ENCODE measurements around the gene HERC3.

HERC3 gene

DNA sequence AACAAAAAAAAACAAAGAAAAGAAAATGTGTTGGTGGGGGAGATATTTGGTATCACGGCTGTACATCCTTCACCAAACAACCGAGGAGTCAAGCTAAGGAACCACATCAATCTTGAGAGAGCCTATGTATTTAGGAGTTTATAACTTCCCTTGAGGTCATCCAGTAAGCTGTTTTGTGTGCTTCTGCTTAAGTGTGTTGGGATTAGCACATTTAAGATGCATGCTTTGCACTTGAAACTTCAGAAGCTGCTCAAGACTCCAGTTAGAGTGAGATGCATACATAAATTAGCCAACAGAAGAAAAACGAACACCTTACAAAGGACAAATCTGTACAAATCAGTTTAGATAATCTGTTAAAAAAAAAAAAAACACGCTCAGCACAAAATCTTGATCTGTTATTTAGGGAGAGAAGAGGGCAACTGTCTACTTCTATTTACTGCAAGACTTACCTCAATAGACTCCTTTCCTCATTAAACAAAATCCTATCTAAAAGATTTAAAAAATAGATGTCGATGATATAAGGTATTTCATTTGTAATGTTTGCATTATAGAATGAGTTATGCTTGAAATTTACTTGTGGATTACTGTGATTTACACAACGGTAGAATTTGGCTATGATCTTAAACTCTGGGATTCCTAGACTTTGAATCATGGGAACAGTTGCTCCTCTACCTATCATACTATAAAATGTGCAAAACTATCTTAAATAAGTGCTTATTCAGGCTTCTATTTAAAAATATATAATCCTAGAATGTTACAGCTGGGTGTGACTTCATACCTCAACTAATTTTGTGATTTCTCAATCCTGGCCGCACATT, 159.2 kb downstream of the HERC3 start:
- no peak overlapping the region for H3K27ac ChIP-seq (ENCODE audit: low read depth, low read length, poor library complexity, severe bottlenecking)
- no peaks in the 10 kb centered on the region for H3K4me1 ChIP-seq (ENCODE audit: insufficient read depth, low read length, severe bottlenecking)
- no peaks in the 10 kb centered on the region for H3K79me2 ChIP-seq (ENCODE audit: insufficient read depth, low read length)
- H3K27me3 ChIP-seq (ENCODE audit: insufficient read depth, low read length) = peaks cover 9% of the 10 kb centered on the region
- H3K4me2 ChIP-seq (ENCODE audit: low read length) = no peak overlapping the region
- H4K20me1 ChIP-seq (ENCODE audit: insufficient read depth, low read length) = no peaks in the 10 kb centered on the region
- H3K9ac ChIP-seq (ENCODE audit: low read length) = no peak overlapping the region
- H3K4me3 ChIP-seq (ENCODE audit: low read depth, low read length, poor library complexity, severe bottlenecking) = no peak overlapping the region
- no peaks in the 10 kb centered on the region for H3F3A ChIP-seq (ENCODE audit: insufficient read depth, low read length)
- no peaks in the 10 kb centered on the region for H3K9me2 ChIP-seq (ENCODE audit: low read depth, low read length)
- no peaks in the 10 kb centered on the region for H3K9me3 ChIP-seq (ENCODE audit: low read length)
- H2AFZ ChIP-seq (ENCODE audit: low read length) = no peak overlapping the region
- H3K36me3 ChIP-seq (ENCODE audit: insufficient read depth, low read length) = no peaks in the 10 kb centered on the region
- TF ChIP-seq EZH2 (IDR thresholded peaks at IDR 0.05; ENCODE audit: borderline replicate concordance, low read length) (no peak), CTCF (IDR thresholded peaks at IDR 0.05; ENCODE audit: low read length) (no peak)

DNA sequence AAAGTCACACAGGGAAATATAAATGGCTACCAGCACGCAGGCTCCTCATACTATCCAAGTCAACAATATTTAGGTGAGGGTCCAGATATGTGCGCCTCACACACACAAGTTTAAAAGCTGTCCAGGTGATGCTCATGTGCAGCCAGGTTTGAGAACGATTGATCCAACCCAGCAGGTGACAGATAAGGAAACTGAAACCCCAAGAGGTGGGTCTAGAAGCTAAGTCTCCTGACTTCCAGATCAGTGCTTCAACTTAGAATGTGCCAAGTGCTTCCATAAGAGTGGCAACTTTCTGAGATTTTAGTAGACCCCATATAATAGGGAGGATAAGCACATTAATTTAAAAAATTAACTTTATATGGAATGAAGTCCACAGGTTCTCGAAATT, 159.8 kb downstream of the HERC3 start:
- Histone ChIP-seq H3K4me3 (ENCODE audit: low read depth, low read length, poor library complexity, severe bottlenecking) (no peak overlapping the region), H4K20me1 (ENCODE audit: insufficient read depth, low read length) (no peaks in the 10 kb centered on the region), H3K27me3 (ENCODE audit: insufficient read depth, low read length) (peaks cover 9% of the 10 kb centered on the region), H3F3A (ENCODE audit: insufficient read depth, low read length) (no peaks in the 10 kb centered on the region), H3K9ac (ENCODE audit: low read length) (no peak overlapping the region), H3K4me1 (ENCODE audit: insufficient read depth, low read length, severe bottlenecking) (no peaks in the 10 kb centered on the region), H3K79me2 (ENCODE audit: insufficient read depth, low read length) (no peaks in the 10 kb centered on the region), H3K4me2 (ENCODE audit: low read length) (no peak overlapping the region), H3K9me3 (ENCODE audit: low read length) (no peaks in the 10 kb centered on the region), H3K9me2 (ENCODE audit: low read depth, low read length) (no peaks in the 10 kb centered on the region), H3K27ac (ENCODE audit: low read depth, low read length, poor library complexity, severe bottlenecking) (no peak overlapping the region), H2AFZ (ENCODE audit: low read length) (no peak overlapping the region), H3K36me3 (ENCODE audit: insufficient read depth, low read length) (no peaks in the 10 kb centered on the region)
- TF ChIP-seq EZH2 (IDR thresholded peaks at IDR 0.05; ENCODE audit: borderline replicate concordance, low read length) (no peak), CTCF (IDR thresholded peaks at IDR 0.05; ENCODE audit: low read length) (no peak)

- Histone ChIP-seq H3K4me2 (ENCODE audit: low read length) (no peak overlapping the region), H3K27me3 (ENCODE audit: insufficient read depth, low read length) (peaks cover 9% of the 10 kb centered on the region), H3F3A (ENCODE audit: insufficient read depth, low read length) (no peaks in the 10 kb centered on the region), H3K4me1 (ENCODE audit: insufficient read depth, low read length, severe bottlenecking) (no peaks in the 10 kb centered on the region), H4K20me1 (ENCODE audit: insufficient read depth, low read length) (no peaks in the 10 kb centered on the region), H3K9me3 (ENCODE audit: low read length) (no peaks in the 10 kb centered on the region), H3K36me3 (ENCODE audit: insufficient read depth, low read length) (no peaks in the 10 kb centered on the region), H3K79me2 (ENCODE audit: insufficient read depth, low read length) (no peaks in the 10 kb centered on the region), H3K27ac (ENCODE audit: low read depth, low read length, poor library complexity, severe bottlenecking) (no peak overlapping the region), H3K9me2 (ENCODE audit: low read depth, low read length) (no peaks in the 10 kb centered on the region), H2AFZ (ENCODE audit: low read length) (no peak overlapping the region), H3K4me3 (ENCODE audit: low read depth, low read length, poor library complexity, severe bottlenecking) (no peak overlapping the region), H3K9ac (ENCODE audit: low read length) (no peak overlapping the region)
- TF ChIP-seq EZH2 (IDR thresholded peaks at IDR 0.05; ENCODE audit: borderline replicate concordance, low read length) (no peak), CTCF (IDR thresholded peaks at IDR 0.05; ENCODE audit: low read length) (no peak)
These were observed 160.5 kb downstream of the HERC3 start for GRCh38 chr4:88752754-88753153.
